ENCODE measurements around the gene MRPL58.
"Not testable (repeated sequence)": the region's sequence is repeated elsewhere in the genome, so short reads cannot be mapped to it uniquely, and the experiment has no call there.

The MRPL58 gene

GRCh38 chr17:75019710-75020109 is 7.2 kb downstream of the MRPL58 start:
- DNase-seq (ENCODE audit: low spot score): no peak

- no peak for DNase-seq (ENCODE audit: low spot score)
Measured at GRCh38 chr17:75020331-75021110, 8.1 kb downstream of the MRPL58 start.

- DNase-seq (ENCODE audit: low spot score): no peak
Measured at GRCh38 chr17:75024686-75025397, 12.4 kb downstream of the MRPL58 start.

- not testable (repeated sequence) for DNase-seq (ENCODE audit: low spot score)
Measured at GRCh38 chr17:75025398-75025734, 12.9 kb downstream of the MRPL58 start.

- not testable (repeated sequence) for DNase-seq (ENCODE audit: low spot score)
Measured at GRCh38 chr17:75026650-75027049, 14.2 kb downstream of the MRPL58 start.

GRCh38 chr17:75030161-75030560 is 17.7 kb downstream of the MRPL58 start:
- DNase-seq (ENCODE audit: low spot score): no peak

GRCh38 chr17:75031972-75032719 is 19.7 kb downstream of the MRPL58 start:
- peak; percentile 91 for DNase-seq (ENCODE audit: low spot score)

DNA sequence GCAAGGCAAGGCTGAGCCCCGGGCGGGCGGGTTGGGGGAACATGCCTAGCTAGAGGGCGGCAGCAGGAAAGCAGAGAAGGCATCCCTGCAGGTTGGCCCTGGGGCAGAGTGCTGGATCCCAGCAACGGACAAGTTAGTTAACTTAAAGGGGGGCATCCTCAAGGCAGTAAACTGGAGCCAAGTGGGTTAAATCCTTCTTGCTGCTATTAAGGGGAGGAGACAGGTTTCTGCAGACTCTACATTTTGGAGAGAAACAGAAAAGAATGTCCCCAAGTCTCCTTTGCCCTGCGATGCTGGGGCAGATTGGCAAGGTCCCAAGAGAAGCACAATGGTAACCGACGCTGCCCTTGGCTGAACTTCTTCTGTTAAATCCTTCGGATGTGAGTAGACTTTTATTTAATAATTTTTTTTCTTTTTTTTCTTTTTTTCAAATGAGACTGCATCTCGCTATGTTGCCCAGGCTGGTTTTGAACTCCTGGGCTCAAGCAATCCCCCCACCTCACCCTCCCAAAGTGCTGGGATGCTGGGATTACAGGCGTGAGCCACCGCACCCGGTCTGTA is 20.3 kb downstream of the MRPL58 start:
- no peak for DNase-seq (ENCODE audit: low spot score)

GRCh38 chr17:75033346-75034235 is 21.1 kb downstream of the MRPL58 start:
- peak; percentile 87 for DNase-seq (ENCODE audit: low spot score)

DNA sequence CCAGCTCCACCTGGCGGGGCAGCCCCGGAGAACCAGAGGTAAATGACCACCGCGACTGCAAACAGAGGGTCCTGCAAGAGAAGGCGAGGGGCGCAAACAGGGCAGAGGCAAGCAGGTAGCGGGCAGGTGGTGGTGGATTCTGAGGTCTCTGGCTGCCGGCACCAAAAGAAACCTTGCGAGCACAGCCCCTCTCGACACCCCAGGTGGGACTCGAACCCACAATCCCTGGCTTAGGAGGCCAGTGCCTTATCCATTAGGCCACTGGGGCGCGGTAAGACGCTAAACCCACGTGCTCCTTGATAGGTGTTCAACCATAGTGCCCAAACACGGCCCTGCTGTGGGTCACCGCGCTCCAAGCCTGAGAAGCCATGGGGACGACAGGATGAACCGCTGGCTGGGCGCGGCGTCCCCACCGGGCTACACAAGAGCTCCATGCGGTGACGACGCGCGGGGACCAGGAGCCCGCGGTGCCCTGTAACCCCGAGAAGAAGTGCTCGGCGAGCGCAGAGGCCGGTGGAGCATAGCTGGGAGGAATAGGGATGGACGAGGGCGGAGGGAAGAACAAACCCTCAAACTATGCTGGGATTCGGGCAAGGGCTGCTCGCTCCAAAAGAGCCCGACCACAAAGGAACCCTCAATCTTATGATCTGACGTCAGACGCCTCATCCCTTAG is 21.9 kb downstream of the MRPL58 start:
- peak; percentile 69 for DNase-seq (ENCODE audit: low spot score)

- DNase-seq (ENCODE audit: low spot score): no peak
Measured at GRCh38 chr17:75036643-75037268, 24.3 kb downstream of the MRPL58 start.

DNA sequence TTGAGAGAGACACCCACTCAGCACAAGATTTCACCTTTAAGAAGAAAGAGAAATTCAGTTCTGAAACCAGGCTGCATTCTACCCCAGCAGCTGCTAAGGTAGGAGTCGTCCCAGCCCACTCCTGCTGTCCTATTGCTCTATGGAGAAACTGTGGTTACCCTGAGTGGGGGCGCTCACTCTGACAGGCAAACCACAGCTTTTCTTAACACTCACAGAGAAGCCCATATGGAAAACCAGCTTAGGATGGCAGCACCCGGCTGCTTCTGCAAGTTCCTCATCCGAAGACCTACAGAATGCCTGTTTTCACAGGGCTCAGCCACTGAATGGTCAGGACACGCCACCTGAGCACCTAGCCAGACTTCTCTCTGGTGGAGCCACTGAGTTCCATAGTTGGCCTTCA is 26.8 kb downstream of the MRPL58 start:
- DNase-seq (ENCODE audit: low spot score): no peak

- no peak for DNase-seq (ENCODE audit: low spot score)
Measured at GRCh38 chr17:75041656-75042280, 29.3 kb downstream of the MRPL58 start.

DNA sequence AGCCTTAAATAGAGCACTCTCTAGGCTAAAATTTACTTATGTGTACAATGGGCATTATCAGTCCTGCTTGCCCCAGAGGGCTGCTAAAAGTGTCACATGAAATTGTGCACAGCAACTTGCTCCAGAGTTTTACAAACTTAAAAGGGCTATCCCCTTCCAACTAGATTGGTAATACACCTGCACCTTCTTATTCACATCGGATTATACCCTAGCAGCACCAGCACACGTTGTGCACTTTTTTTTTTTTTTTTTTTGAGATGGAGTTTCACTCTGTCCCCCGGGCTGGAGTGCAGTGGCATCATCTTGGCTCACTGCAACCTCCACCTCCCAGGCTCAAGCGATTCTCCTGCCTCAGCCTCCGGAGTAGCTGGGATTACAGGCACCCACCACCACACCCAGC is 31.3 kb downstream of the MRPL58 start:
- not testable (repeated sequence) for DNase-seq (ENCODE audit: low spot score)

- no peak for DNase-seq (ENCODE audit: low spot score)
Measured at GRCh38 chr17:75044716-75045115, 32.2 kb downstream of the MRPL58 start.

DNA sequence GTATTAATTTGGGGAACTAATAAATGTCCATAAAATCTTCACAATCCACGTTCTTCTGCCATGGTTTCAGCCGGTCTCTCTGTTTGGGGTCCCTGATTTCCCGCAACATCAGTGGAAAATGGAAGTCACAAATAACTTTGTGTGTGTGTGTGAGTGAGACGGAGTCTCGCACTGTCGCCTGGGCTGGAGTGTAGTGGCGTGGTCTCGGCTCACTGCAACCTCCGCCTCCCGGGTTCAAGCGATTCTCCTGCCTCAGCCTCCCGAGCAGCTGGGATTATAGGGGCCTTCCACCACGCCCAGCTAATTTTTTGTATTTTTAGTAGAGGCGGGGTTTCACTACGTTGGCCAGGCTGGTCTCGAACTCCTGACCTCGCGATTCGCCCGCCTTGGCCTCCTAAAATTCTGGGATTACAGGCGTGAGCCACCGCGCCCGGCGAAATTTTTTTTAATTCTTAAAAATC is 33.5 kb downstream of the MRPL58 start:
- DNase-seq (ENCODE audit: low spot score): not testable (repeated sequence)

- DNase-seq (ENCODE audit: low spot score): peak; percentile 99
Measured at GRCh38 chr17:75046407-75047289, 34.2 kb downstream of the MRPL58 start, which contains the start of the genes ATP5PD and KCTD2. Gene ATP5PD (minus strand): TSS chr17:75046969. CDS start chr17:75042650, 4,319 bp downstream. Gene KCTD2 (plus strand): TSS chr17:75047225. CDS start chr17:75047251, 26 bp downstream.

- DNase-seq (ENCODE audit: low spot score): peak; percentile 18
Measured at GRCh38 chr17:75047398-75048098, 35.1 kb downstream of the MRPL58 start.
